ENCODE measurements around the gene UPK1A.

The UPK1A gene

DNA sequence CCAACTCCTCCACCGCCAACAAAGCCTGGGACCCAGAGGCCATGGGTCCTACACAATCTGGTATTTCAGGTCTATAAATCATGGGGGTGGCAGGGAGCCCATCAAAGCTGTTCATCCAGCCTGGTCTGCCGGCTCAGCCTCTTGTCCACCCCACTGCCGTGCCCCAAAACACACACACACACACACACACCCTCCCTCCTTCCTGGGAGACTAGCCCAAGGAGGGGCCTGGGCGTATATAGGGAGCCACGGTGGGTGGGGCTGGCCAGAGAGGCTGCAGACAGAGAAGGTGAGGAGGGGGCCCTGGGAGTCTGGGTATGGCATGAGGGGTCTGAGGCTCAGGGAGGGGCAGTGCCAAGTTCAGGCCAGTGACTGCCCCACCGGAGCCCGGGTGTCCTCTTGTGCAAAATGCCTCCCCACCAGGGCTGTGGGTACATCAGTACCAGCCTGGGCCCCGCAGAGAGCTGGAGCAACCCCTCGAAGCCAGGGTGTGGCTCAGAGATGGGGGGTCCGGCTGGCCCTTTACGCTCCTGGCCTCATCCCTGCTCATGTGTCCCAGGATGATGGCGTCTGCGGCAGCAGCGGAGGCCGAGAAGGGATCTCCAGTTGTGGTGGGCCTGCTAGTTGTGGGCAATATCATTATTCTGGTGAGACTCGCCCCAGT lies at the start of gene UPK1A:
TSS of gene UPK1A (plus strand) at position 267 of the 663 bp plus-strand sequence. CDS start at position 563, 296 bp downstream.
- no peak for DNase-seq

DNA sequence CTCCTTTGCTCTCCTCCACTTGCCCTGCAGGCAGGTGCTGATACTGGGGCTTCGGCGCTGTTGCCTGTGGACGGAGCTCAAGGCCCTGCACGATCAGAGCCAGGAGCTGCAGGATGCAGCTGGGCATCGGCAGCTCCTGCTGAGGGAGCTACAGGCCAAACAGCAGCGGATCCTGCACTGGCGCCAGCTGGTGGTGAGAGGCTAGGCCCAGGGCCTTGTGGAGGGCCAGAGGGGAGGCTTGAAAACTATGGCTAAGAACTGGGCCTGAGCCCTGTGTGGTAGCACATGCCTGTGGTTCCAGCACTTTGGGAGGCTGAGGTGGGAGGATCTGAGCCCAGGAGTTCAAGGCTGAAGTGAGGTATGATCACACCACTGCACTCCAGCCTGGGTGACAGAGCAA lies 47.5 kb upstream of the UPK1A start:
- DNase-seq = no peak

DNA sequence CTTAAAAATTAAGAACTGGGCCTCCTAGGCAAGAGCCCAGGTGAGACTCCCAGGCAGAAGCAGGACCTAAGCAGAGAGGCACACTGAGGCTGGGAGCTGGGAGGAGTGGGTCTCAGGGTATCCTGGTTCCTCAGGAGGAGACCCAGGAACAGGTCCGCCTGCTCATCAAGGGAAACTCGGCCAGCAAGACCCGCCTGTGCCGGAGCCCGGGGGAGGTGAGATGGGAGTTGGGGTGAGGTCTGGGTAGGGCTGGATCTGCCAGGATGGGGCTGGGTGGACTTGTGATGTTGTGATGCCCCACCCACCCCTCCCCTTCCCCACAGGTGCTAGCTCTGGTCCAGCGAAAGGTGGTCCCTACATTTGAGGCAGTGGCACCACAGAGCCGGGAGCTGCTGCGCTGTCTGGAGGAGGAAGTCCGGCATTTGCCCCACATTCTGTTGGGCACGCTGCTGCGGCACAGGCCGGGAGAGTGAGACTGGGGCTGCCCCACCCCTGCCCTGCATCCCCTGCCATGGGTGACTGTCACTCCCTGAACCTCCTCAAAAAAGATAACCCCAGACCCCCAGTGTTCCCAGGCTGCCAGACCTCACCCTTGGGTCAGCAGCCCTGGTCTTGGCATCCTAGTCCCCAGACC lies 46.9 kb upstream of the UPK1A start:
- DNase-seq = no peak

DNA sequence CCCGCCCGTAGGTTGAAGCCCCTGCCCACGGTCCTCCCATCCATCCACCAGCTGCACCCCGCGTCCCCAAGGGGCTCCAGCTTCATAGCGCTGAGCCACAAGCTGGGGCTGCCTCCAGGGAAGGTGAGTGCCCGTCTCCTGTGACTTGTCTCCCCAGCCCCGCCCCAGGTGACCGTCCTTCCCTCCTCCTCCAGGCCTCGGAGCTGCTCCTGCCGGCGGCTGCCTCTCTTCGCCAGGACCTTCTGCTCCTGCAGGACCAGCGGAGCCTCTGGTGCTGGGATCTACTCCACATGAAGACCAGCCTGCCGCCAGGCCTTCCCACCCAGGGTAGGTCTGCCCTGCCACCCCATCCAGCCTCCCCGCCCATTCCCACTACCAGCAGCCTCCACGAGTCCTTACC lies 46.3 kb upstream of the UPK1A start:
- no peak for DNase-seq

GRCh38 chr19:35621708-35622107 lies 44.6 kb upstream of the UPK1A start:
- DNase-seq = no peak

- no peak for DNase-seq
These were observed 43.6 kb upstream of the UPK1A start for GRCh38 chr19:35622750-35623149.

DNA sequence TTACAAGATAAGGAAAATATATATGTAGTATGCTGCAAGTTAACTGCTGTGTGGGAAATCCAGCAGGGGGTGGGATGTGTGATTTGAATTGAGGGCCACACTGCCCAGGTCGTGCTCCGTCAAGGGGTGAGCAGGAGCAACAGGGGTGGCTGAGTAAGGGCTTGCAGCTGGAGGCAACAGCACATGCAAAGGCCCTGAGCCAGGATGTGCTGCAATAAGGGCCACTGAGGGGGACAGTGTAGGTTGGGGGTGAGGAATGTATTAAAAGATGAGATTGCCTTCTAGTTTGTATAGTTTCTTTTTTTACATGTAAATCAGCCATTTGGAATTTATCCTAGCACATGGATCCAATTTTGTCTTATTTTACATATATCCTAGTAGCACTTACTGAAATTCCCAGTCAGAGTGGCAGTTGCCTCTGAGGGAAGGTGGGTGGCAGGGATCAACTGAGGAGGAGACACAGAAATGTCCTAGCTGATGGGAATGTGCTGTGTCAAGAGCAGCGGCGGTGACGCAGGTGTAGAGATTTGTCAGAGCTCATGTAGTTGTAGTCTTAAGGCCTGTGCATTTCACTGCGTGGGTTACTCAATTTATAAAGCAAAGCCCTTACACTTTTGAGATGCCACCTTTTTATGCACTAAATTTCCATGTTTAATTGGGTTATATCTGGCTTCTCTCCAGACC lies 42.8 kb upstream of the UPK1A start:
- DNase-seq = no peak

- DNase-seq = no peak
These were observed 38.1 kb upstream of the UPK1A start for GRCh38 chr19:35628264-35628564.

DNA sequence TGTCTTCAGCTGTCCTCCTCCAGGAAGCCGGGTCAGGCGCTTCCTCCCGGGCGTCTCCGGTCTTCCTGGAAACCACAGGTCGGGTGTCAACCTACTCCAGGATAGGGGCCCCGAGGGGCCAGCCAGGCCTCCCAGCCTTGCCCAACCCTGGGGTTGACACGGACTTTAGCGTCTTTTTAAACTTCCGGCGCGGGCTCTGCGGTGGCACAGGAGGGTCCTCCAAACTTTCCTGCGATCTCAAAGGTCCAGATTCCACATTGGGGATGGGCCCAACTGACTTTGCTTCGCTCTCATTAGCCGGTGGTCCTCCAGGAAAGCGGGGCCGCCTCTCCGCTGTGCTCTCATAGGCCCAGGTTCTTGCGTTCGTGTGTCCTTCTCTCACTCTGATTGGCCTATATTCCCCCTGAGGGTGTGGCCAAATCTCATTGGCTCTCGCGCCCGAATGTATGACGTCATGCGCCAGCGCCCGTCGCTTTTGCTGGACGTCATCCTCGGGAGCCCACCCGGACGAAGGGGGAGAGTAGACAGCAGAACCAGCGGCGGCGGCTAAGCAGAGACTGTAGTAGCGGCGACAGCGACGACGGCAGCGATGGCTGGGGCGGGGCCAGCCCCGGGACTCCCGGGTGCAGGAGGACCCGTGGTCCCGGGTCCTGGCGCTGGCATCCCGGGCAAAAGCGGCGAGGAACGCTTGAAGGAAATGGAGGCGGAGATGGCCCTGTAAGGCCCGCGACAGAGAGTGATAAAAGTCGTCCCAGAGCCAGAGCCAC lies 37.6 kb upstream of the UPK1A start, which contains the start of gene RBM42:
TSS of gene RBM42 (plus strand) at position 472 of the 767 bp plus-strand sequence. CDS start at position 590, 118 bp downstream.
- DNase-seq = peak; percentile 99

- no peak for DNase-seq
These were observed 37.0 kb upstream of the UPK1A start for GRCh38 chr19:35629332-35629633.

DNA sequence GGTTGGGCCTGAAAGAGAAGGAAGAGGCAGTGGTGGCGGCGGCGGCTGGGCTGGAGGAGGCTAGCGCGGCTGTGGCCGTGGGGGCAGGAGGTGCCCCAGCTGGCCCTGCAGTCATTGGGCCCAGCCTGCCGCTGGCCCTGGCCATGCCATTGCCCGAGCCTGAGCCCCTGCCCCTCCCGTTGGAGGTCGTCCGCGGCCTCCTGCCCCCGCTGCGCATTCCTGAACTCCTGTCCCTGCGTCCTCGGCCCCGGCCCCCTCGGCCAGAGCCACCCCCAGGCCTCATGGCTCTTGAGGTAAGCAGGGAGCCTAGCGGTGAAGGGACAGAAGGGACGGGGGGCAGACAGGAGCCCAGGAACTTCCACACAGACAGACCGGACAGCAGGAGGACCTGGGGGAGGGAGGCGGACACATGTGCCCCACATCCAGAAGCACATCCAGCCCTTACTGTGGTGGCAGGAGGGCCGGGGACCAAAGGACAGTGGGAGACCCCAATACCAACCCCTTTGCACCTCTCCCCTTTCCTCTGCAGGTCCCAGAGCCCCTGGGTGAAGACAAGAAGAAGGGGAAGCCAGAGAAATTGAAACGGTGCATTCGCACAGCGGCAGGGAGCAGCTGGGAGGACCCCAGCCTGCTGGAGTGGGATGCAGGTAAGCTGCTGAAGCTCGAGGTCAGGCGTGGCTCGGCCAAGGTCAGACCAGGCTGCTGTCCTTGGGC lies 32.4 kb upstream of the UPK1A start:
- no peak for DNase-seq

DNA sequence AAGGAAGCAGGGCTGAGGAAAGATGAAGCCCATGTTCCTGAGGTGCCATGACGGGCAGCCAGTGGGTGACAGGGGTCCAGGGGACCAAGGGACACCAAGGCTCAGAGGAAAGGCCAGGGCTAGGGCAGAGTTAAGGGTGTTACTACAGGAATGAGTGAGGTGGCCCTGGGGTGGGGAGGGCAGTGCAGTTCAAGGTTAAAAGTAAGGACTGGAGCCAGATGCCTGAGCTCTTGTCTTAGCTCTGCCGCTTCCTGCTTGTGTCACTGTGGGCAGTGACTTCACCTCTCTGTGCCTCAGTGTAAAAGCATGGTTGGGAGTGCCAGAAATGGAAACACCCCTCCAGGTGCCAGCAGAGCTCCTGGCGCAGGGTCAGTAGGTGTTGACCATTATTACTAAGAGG lies 29.7 kb upstream of the UPK1A start:
- no peak for DNase-seq

GRCh38 chr19:35637165-35637564 lies 29.2 kb upstream of the UPK1A start:
- no peak for DNase-seq

GRCh38 chr19:35639321-35639639 lies 27.0 kb upstream of the UPK1A start:
- no peak for DNase-seq

GRCh38 chr19:35639863-35640262 lies 26.5 kb upstream of the UPK1A start:
- no peak for DNase-seq

- peak; percentile 47 for DNase-seq
These were observed 24.7 kb upstream of the UPK1A start, which contains the start of gene ETV2 for GRCh38 chr19:35641515-35642151. Gene ETV2 (plus strand): TSS chr19:35641745. CDS start chr19:35642461, 716 bp downstream.

DNA sequence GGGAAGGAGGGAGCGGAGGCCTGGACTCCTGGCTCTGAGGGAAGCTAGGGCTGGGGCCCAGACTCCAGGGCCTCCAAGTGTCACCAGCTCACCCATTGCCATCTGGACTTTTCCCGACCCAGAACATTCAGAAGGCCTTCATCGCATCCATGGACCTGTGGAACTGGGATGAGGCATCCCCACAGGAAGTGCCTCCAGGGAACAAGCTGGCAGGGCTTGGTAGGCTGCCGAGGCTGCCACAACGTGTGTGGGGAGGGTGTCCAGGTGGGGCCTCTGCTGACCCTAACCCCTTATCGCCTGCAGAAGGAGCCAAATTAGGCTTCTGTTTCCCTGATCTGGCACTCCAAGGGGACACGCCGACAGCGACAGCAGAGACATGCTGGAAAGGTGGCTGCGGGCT lies 24.0 kb upstream of the UPK1A start:
- no peak for DNase-seq

DNA sequence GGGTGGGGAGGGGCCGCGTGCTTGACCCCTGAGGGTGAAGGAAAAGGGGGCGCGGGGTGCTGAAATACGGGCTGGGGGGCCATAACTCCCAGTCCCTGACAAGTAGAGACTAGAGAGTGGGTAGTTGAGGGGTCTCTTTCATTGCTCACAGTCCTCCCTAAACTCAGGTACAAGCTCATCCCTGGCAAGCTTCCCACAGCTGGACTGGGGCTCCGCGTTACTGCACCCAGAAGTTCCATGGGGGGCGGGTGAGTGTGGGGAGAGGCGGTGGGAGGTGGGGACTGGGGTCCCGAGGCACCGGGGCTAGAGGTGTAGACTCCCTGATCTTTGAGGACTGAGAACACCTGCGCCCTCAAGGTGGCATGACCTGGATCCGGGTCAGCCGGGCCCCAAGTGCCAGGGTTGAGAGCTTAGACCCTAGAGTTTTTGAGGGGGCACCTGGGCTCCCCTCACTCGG lies 23.5 kb upstream of the UPK1A start:
- peak; percentile 30 for DNase-seq

DNA sequence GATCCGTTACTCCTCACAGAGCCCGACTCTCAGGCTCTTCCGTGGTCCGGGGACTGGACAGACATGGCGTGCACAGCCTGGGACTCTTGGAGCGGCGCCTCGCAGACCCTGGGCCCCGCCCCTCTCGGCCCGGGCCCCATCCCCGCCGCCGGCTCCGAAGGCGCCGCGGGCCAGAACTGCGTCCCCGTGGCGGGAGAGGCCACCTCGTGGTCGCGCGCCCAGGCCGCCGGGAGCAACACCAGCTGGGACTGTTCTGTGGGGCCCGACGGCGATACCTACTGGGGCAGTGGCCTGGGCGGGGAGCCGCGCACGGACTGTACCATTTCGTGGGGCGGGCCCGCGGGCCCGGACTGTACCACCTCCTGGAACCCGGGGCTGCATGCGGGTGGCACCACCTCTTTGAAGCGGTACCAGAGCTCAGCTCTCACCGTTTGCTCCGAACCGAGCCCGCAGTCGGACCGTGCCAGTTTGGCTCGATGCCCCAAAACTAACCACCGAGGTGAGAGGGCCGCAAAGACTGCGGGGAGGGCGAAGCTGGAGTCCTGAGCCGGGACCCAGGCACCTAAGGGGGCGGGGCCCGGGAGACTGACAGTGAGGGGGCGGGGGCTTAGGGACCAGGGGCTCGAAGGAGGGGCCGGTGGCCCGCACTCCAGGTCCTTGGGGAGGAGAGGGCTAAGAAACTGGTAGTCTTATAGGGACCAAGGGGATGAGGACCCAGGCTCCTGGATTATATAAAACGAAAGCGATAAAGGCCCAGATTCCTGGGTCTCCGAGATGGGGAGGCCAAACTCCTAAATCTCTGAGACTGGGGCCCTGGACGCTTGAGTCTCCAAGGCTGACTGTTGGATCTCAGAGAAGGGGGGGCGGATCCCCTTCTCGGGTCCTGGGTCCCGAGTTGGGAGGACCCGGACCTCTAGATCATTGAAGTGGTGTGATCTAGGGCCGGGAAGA lies 22.8 kb upstream of the UPK1A start:
- peak; percentile 87 for DNase-seq

GRCh38 chr19:35644206-35644986 lies 21.9 kb upstream of the UPK1A start:
- DNase-seq = peak; percentile 91

Data from activated T-cell treated with anti-CD3 and anti-CD28 coated beads, Interleukin-2, amount 50 U/mL, for 1 hour (primary cell).